GM18508 (cell line): Measurements from ENCODE around the gene ZNF532.
"Not testable (repeated sequence)": the region's sequence is repeated elsewhere in the genome, so short reads cannot be mapped to it uniquely, and the experiment has no call there.

ENCODE experiments used
- ATAC-seq: cut with Tn5 transposase; IDR thresholded peaks from one replicate; pipeline ENCODE4 v1.9.1; 2021; ENCODE audit warnings: moderate number of reproducible peaks; ENCODE audit not compliant: insufficient read depth, unreplicated experiment

ZNF532 gene

DNA sequence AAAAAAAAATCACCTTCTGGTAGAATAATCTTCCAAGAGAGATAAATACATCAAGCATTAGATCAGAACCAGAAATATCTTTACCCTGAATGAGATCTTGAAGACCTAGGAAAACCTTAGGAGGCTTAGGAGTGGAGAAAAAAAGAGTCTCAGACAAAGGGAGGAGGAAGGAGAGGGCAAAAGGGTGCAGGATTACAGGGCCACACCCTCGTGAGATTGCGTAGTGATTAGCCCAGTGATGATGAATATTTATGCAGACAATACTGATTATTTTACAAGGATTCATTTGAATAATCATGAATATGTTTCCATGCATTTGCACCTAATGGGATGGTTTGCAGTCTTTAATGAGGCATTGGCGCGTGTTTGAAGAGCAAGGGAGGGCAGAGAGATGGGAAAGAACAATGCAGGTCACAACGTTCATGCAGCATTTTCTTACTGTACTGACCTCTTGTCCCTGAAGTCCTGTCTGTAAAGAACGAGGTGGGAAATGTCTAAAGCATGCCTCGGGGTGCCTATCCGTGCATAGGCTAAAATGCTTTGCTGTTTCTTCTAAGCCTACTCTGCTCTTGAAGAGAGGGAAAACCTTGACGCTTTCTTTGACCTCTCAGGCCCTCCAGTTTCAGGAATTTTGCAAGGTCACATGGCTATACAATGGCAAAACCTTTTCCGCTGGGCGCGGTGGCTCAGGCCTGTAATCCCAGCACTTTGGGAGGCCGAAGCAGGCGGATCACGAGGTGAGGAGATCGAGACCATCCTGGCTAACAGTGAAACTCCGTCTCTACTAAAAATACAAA, 18.6 kb upstream of the ZNF532 start:
- no peak for ATAC-seq

DNA sequence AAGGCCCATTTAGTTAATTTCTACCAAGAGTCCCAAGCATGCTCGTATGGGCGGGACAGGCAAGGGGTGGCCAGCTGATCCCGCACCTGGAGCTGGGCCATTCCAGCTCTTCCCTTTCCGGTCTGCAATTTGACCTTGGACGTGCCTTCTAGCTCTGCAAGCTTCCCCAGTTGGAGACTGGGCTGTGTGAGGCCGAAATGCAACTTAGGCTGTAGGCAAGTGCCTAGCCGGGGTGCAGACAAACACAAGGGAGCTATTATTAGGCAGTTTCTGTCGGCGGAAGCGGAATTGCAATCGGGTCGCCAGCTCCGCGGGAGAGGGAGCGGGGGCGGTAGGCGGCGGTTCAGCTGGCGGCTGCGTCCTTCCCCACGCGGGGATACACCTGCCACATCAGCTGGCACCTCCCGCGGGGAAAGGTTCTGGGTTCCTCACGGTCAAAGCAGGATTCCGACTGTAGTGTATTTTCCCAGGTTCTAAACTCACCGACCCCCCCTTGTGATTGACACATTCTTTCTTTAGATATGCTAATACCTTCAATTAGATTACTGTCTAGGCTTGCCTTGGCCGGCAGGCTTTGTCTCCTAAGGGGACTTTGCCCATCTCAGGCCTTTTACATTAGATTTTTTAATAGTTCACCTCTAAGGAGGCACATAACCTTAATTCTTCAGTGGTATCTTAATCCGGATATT, 17.1 kb upstream of the ZNF532 start:
- no peak for ATAC-seq

DNA sequence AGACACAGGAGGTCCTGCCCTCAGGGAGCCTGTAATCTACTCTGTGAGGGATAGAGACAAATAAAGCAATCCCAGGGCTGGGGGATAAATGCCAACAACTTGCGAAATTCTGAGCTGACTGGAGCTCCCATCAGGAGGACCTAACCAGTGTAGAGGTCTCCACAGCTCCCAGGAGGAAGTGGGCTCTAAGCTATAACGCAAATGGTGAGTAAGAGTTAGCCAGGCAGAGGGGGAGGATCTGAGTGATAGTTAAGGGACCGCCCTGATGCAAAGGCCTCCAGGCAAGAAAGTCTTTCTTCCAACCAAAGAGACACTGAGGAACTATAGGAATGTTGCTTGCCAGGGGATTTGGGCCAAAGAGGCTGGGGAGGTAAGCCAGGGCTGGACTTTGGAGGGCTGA, 16.0 kb upstream of the ZNF532 start:
- ATAC-seq, result no peak

DNA sequence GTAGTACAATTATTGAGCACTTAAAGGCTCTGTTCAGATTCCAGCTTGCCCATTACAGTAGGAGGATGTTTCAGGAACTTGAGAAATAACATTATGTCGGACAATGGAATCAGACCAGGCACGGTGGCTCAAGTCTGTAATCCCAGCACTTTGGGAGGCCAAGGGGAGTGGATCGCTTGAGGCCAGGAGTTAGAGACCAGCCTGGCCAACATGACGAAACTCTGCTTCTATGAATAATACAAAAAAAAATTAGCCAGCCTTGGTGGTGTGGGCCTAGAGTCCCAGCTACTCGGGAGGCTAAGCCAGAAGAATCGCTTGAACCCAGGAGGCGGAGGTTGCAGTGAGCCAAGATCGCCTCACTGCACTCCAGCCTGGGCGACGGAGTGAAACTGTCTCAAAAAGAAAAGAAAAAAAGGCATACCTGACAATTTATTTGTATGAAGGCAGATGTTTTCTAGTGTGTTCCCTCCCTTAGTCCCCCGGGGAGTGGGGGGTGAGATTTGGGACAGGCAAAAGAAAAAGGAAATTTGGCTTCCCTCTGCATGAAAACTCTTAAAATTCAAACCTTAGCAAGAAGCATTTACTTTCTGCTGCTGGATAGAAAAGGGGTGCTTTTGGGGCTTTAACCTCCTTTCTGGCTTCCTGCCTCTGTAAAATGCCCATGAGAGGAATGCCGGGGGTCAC, 13.7 kb upstream of the ZNF532 start:
- ATAC-seq, result no peak

DNA sequence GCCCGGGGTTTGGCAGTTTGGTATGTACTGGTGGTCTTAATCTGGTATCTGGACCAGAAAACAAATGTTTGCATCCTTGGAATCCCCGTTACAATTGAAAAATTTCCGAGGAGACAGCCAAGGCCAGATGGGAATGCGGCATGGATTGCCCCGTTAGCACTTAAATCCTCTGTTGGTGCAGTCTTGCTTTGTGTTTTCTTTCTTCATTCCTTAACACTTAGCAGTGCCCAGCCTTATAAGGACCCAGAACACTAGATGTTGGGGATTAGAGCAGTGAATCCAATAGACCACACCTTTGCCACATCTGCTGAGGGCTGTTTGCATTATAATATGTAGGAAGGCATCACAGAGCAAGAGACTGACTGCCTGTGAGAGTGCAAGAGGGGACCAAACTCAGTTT, 12.8 kb upstream of the ZNF532 start:
- no peak for ATAC-seq

DNA sequence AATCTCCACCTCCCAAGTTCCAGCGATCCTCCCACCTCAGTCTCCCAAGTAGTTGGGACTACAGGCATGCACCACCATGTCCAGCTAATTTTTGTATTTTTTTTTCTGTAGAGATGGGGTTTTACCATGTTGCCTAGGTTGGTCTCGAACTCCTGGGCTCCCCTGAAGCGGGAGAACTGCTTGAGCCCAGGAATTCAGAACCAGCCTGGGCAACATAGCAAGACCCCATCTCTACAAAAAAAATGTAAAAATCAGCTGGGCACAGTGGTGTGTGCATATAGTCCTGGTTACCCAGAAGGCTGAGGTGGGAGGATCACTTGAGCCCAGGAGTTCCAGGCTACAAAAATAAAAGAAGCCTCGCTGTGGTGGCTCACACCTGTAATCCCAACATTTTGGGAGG, 12.0 kb upstream of the ZNF532 start:
- ATAC-seq, result no peak

DNA sequence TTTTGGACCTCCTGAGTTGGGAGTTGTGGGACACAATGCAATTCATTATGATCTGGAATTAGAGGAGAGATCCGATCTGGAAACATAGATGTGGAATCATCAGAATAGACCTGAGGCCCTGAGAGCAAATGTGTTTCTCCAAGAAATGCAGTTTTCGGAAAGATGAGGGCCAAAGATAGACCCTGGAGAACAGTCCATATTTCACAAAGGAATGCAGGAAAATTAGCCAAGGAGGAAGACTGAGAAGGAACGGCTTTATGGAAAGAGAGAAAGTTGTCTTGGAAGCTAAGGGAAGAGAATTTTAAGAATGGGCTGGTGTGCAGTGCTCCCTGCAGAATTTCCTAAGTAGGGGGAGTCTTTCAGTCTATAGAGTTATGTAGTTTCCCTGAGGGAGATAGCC, 11.1 kb upstream of the ZNF532 start:
- ATAC-seq, result no peak

DNA sequence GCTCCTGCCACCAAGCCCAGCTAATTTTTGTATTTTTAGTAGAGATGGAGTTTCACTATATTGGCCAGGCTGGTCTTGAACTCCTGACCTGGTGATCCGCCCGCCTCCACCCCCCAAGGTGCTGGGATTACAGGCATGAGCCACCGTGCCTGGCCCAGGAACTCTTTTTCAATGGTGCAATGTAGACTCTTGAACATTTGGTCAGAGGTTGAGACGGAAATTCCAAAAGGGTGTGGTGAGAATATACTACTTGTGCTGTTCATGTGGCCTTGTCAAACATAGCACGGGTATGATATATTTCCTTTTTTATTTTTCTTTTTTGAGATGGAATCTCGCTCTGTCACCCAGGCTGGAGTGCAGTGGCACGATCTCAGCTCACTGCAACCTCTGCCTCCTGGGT, 9.2 kb upstream of the ZNF532 start:
- ATAC-seq, result not testable (repeated sequence)

DNA sequence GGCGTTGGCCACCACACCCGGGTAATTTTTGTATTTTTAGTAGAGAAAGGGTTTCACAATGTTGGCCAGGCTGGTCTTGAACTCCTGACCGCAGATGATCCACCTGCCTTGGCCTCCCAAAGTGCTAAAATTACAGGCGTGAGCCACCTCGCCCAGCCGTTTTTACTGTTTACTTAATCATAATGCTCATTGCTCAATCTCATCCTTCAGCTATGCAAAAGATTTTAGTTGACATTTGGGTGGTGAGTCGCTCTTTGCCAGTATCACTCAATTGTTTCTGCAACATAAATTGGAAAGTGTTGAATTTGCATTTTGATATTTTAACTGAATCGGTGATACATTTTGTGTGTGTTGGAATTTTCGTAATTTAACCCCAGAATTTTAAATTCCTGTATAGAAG, 7.8 kb upstream of the ZNF532 start:
- ATAC-seq, result no peak

DNA sequence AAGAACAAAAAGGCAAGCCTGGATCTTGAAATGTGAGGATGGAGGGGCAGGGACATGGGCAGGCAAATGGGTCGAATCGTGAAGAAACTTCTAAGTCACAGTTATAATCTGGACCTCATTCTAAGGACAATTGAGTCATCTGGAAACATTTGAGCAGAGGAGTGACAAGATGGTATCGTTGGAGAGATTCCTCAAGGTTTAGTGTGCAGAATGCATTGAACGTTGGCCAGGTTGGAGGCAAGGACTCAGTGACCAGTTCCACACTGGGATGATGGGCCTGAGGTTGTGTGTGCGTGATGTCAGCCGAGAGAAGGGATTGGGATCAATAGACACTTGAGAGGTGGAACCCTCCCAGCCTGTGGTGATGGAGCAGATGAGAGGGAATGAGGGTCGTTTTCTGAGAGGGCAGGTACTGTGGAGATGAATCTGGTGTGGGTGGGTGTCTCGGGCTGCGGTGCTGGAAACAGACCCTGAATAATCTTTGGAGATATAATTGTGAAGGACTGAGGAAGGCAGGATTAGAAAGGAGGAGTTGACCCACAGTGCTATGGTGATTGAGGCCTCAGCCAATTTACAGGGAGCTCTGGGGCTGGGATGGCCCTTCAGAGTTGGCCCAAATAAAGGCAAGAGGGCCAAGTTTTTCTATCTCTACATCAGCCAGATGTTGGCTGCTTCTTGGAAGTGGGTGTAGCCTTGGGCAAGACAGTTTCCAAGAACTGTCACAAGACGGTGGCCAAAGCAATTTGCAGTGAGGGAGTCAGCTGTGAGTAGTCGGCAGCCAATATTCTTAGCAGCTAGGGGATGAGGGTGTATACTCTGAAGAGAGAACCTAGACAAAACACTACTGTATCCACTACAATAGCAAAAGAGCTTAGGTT, 5.8 kb upstream of the ZNF532 start:
- ATAC-seq, result no peak

DNA sequence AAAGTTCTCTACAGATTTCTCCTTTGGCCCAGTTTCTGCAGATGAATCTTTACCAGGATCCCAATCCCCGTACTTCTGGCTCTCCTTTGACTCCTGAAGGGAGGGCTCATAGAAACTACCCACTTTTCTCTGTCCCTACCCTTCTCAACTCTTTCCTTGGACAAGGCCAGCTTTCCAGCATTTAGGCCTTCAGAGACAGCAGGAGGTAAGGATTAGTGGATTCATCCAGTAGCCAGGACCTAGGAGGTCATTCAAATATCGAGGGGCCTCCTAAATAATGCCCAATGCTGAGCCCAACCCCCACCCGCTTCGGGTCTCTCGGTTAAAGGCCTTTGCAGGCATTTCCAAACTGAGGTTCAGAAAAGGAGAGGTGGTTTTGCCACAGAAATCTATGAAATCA, 4.8 kb upstream of the ZNF532 start:
- no peak for ATAC-seq

DNA sequence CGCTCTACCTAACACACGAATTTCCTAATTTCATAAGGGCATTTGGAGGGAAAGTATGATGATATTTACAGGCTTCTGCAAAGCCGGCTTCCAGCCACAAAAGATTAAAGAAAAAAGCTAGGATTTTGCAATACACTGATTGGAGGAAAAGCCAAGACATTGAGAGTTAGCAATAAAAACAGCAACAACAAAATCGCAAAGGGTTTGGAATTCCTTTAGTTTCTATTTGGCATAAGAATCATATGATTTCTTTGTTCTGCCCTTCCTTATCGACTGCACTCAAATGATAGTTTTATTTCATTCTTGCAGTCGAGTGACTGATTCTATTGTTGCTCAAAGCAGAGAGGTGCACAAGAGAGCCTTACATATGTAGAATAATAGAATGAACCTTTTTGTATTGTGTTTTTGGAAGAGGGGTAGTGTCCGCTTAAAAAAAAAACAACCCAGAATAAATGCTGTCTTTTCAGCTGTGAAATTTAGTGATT, 3.9 kb upstream of the ZNF532 start:
- no peak for ATAC-seq

DNA sequence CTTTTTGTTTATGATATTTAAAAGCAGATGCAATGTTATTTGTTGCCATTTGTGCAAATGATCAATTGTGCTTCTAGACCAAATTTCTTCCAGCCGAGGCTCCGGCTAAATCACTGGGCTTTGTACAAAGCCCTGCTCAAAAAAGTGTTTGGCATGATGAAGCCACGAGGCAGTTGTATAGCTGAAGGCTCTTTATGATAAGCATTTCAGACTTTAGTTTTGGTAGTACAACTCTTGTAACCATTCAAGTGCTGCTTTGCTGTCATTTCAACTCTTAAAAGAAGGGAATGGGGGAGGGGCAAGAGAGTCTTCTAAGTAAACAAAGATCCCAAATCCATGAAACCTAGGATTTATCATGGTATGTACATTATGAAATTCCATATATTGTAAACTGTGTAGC, 3.3 kb upstream of the ZNF532 start:
- no peak for ATAC-seq

DNA sequence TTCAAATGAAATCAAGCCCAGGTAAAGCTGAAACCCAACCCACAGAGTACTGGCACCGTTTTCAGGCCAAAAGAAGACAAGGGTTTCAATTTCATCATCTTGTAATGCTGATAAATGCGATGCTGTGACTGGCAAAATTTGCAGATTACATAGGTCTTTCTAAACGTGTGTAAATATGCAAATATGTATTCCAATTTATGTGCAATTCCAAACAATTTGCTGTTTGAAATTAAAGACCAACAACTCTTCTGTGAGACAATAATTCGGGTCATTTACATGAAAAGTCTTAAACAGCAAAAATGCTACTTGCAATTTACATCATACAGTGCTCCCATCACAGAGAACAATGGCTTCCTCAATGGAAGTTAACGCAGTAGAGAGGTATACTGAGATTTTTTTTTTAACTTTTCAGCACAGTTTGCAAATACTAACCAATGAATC, 2.8 kb upstream of the ZNF532 start:
- no peak for ATAC-seq

DNA sequence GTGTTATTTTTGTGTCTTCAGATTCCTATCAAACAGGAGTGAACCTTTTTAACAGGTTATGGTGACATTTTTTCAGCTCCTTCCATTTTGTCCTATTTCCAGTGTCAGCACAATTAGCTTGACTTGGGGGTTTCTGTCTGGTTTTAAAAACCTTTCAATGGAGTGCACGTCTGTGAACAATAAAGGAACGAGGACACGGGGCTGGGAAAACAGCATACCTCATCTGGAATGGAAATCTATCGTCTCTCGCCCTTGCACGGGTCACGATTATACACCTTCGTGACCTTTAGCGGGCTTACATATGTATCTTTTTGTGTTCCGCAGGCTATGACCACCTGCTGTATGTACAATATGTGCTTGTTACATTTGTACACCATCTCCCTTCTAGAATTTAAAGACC, 2.3 kb upstream of the ZNF532 start:
- ATAC-seq, result no peak

DNA sequence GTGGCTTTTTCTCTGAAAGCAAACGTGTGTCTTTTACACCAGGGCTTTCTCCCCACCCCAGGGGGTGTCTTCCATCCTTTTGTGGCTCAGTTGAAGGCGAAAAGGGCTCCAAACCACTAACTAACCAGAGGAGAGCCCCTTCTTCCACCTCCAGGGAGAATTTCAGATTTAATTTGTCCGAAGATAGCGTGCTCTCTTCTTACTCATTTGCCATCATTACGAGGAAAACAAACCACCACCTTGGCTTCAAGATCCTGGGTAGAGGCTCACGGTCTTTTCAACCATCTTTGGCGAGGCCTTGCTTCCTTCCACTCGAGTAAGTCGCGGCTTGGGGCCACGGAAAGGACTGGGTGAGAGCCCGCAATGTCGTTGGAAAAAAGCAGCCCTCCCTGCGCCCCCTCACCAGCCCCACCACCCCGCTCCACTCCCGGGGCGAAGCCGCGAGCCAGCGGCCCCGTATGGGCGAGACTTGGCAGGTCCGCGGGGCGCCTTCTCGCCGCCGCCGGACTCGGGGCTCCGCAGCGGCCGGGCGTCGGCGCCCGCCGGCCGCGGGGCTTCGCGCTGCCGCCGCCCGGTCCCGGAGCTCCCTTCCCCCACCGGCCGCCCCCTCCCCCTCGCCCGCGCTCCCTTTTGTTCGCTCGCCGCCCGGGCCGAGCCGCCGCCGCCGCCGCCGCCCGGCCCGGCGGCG, 1.7 kb upstream of the ZNF532 start:
- no peak for ATAC-seq

DNA sequence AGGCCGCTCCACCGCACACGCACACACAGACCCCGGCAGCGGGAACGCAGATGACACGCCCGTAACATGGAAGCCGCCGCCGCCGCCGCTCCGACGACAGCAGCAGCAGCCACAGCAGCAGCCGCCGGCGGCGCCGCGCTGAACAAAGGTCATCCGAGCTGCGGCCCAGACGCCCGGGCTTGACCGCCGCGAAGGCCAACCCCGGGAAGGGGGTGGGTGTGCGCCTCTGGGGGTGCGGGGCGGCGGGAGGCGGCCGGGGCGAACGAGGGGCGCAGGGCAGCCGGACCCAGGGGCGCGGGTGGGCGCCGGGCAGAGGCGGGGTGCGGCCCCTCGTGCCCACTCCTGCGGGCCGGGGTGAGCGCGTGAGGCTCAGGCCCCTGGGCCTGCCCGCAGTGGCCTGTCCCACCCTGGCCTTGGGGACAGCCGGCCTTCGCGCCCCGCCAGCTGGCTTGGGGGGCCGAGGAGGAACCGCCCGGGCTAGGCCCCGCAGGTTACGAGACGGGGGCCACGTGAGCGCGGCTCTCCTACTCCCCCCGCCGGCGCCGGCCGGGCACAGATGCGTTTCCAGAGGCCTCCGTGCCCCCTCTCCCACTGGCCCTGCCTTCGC, 1.0 kb upstream of the ZNF532 start:
- no peak for ATAC-seq

DNA sequence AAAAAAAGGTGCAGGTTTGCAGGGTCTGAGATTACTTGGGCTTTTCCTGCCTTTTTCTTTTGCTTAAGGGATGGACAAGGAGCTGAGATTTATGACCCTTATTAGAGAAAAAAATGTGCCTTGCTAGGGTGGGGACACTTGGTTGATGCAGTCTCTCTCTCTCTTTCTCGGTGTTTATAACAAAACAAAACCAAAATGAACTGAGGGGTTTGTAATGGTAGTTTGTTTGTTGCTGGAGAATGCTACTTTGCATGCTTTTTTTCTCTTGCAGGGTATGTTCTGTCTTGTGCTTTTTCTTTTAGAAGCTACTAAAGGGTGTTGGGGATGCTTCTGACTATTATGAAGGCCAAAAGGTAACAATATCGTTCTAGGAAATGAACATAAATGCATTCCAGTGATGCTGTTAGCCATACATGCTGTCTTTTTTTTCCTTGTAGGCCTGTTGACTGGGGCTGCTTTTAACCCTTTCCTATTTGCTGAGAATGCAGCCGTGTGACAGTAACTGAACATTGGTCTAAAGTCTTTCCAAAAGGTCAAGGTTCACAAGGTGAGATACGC, 435 bp downstream of the ZNF532 start:
- no peak for ATAC-seq

DNA sequence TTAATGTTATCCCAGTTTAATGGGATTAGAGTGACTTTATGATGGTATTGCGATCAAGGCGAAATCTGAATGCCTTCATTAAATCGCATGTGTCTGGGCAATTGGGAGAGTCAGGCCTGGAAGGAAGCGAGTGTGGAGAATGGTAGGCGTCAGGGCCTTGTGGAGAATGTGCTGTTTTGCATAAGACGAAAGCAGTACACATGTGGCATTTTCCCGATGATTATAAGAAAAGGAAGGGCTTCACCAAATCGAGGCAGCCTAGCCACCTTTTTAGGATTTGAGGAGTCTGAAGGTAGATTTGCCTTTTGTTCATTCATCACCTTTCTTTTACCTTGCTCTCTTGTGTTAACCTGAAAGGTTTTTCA, 1.0 kb downstream of the ZNF532 start:
- ATAC-seq, result no peak
